C1 segment of cervical spinal cord (tissue), 14 donors: ENCODE results near the gene MFAP4.

ENCODE experiments used
- DNase-seq, 14 donors: peaks; one replicate each; lab custom pipeline; 2025; lab: John Stamatoyannopoulos, UW

Gene MFAP4

GRCh38 chr17:19372011-19372370 is 15.0 kb downstream of the MFAP4 start:
- no peak for DNase-seq

- DNase-seq: no peak
These were observed 15.6 kb downstream of the MFAP4 start for GRCh38 chr17:19371259-19372010.

- no peak for DNase-seq
These were observed 16.5 kb downstream of the MFAP4 start for GRCh38 chr17:19370493-19370960.

GRCh38 chr17:19369846-19370492 is 17.0 kb downstream of the MFAP4 start:
- no peak for DNase-seq

- no peak for DNase-seq
These were observed 17.7 kb downstream of the MFAP4 start for GRCh38 chr17:19369107-19369778.

- no peak for DNase-seq
These were observed 18.8 kb downstream of the MFAP4 start for GRCh38 chr17:19368229-19368628.

- no peak for DNase-seq
These were observed 20.4 kb downstream of the MFAP4 start for GRCh38 chr17:19366637-19366972.

- no peak for DNase-seq
These were observed 21.0 kb downstream of the MFAP4 start for GRCh38 chr17:19365833-19366636.

GRCh38 chr17:19365499-19365817 is 21.5 kb downstream of the MFAP4 start:
- DNase-seq: no peak

- DNase-seq: peak in 2 of 14 donors; percentile 31 to 91
These were observed 22.1 kb downstream of the MFAP4 start for GRCh38 chr17:19364699-19365498.

GRCh38 chr17:19363460-19364035 is 23.4 kb downstream of the MFAP4 start:
- no peak for DNase-seq

GRCh38 chr17:19363114-19363438 is 23.9 kb downstream of the MFAP4 start:
- no peak for DNase-seq

- peak; percentile 51 to 99 (median 96) for DNase-seq
These were observed 24.5 kb downstream of the MFAP4 start, which contains the start of gene B9D1 for GRCh38 chr17:19362277-19363113. Gene B9D1 (minus strand): TSS chr17:19362723. CDS start chr17:19362569, 154 bp downstream.

GRCh38 chr17:19361944-19362276 is 25.1 kb downstream of the MFAP4 start:
- no peak for DNase-seq

- DNase-seq: no peak
These were observed 25.7 kb downstream of the MFAP4 start for GRCh38 chr17:19361326-19361725.

- DNase-seq: no peak
These were observed 26.2 kb downstream of the MFAP4 start for GRCh38 chr17:19360772-19361171.

- no peak for DNase-seq
These were observed 27.1 kb downstream of the MFAP4 start for GRCh38 chr17:19359856-19360255.

- DNase-seq: no peak
These were observed 27.8 kb downstream of the MFAP4 start for GRCh38 chr17:19359151-19359550.

- DNase-seq: no peak
These were observed 29.2 kb downstream of the MFAP4 start for GRCh38 chr17:19357761-19358160.

GRCh38 chr17:19357351-19357750 is 29.6 kb downstream of the MFAP4 start:
- DNase-seq: no peak
